Globus pallidus (tissue), 1 donor: Measurements from ENCODE around the gene UNK.
A peak's percentile ranks its signal among the peaks of the same experiment; 100 is the strongest.

Source experiments
- DNase-seq: peaks from one replicate; pipeline ENCODE4 v3.0.0-alpha.2; 2015; ENCODE audit warnings: low spot score

UNK gene

DNA sequence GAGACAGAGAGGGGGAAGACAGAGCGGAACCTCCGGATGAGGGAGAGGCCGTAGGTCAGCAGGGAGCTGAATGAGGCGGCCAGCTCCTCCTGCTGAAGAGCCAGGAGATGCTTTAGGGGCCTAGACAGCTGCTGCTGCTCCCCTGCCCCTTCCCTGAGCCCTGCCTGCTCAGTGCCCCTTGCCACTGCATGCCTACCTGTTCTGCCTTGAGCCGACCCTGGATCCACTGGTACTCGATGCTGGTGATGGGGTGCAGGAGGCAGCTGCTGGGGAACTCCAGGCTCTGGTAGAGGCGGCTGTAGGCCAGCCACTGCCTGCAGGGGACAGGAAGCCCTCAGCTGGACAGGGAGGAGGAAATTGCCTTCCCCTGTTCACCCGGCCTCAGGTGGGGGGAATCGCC is 52.0 kb downstream of the UNK start:
- no peak for DNase-seq

GRCh38 chr17:75837899-75838298 is 53.3 kb downstream of the UNK start:
- no peak for DNase-seq

- DNase-seq, result no peak
Measured at GRCh38 chr17:75838410-75838809, 53.8 kb downstream of the UNK start.

GRCh38 chr17:75839942-75840798 is 55.6 kb downstream of the UNK start:
- DNase-seq, result no peak

DNA sequence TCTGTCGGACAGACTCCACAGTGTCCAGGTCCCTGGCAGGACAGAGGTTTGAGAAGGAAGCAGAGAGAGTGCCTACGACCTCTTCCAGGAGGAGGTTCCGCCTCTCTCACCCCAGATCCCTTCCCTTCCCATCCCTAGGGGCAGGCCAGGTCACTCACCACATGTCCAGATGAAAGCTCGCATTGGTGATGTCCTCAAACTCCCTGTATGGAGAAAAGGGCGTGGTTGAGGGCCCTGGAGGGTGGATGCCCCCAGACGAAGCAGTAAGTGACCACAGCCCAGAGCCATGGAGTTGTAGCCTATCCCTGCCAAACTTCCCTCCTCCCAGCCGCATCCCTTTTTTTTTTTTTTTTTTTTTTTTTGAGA is 56.2 kb downstream of the UNK start:
- DNase-seq, result no peak

DNA sequence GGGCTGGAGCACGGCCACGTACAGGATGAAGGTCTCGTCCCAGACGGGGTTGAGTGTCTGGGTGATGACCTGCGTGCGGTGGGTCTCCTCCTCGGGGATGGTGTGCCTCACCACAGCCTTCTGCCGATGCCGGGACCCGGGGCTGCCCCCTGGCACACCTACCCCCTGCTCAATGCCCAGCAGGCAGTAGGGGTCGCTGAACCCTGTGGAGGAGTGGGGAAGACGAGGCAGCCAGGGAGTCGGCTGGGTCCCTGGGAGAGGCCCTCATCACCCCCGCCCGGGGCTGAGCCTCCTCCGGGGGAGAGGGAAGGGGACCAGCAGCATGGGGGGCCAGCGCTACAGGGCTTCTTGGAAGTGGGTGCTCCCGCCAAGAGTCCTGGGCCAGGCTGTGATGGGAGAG is 57.8 kb downstream of the UNK start:
- no peak for DNase-seq

DNA sequence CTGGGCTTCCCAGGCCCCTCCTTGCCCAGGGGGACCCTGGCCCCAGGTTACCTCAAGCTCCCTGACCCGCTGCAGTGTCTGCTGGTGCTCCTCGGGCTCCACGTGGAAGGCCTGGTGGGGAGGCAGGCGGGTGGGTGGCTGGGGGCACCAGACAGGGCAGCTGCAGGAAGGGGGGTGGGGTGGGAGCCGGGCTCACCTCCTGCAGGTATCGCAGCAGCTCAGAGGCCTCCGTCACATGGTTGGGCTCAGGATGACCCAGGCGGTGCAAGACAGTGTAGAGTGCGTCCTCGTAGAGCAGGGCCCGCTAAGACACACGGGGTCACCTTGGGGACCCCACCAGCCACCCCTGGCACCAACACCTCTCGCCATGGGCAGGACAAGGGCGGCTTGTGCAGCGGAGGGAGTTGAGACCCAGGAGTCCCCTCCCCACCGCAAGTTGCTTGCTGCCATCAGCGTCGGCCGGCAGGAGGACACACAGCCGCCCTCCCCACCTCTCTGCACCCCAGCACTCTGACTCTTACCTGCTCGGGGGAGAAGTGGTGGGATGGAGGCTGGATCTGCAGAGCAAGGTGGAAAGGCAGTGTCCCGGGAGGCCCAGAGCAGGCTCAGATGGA is 58.5 kb downstream of the UNK start:
- DNase-seq, result no peak

- DNase-seq, result no peak
Measured at GRCh38 chr17:75843577-75844529, 59.2 kb downstream of the UNK start, which contains the start of gene UNC13D. TSS of gene UNC13D (minus strand) at chr17:75844404. CDS start at chr17:75844337, 67 bp downstream.

- DNase-seq, result no peak
Measured at GRCh38 chr17:75844530-75845057, 60.0 kb downstream of the UNK start.

- DNase-seq, result peak; percentile 65
Measured at GRCh38 chr17:75845058-75845711, 60.6 kb downstream of the UNK start.

DNA sequence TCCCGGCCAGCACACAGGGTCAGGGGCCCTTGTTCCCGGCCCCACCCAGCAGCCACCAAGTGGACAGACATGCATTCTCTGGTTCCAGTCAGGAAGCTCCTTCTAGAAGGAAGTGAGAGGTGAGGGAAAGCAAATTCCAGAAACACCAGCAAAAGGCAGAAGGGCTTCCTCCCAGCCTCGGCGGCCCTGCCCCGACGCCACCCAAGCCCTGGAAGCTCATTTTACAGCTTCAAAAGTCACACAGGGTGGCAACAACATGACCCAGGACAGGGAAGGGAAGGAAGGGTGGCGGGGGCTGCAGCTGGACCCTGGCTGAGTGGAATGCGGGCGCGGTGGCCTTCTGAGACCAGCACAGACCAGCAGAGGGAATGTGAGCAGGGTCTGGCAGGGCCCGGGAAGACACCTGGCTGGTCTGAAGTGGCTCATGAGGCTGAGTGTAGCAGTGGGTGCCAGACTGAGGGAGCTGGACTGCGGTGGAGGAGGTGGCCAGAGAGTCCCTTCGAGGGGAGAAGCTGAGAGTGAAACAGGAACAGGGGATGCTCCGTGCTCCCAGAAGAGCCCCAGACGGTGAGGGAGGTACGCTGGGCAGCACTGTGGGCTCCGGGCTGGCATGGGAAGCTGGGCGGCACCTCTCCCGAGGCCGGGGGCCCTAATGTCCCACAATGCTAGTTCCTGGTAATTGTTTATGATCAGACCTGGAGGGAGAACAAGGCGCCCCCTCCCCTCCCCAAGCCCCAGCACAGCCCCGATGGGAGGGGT is 61.5 kb downstream of the UNK start:
- no peak for DNase-seq

GRCh38 chr17:75846692-75847613 is 62.3 kb downstream of the UNK start:
- DNase-seq, result no peak

GRCh38 chr17:75847614-75848522 is 63.3 kb downstream of the UNK start:
- no peak for DNase-seq

DNA sequence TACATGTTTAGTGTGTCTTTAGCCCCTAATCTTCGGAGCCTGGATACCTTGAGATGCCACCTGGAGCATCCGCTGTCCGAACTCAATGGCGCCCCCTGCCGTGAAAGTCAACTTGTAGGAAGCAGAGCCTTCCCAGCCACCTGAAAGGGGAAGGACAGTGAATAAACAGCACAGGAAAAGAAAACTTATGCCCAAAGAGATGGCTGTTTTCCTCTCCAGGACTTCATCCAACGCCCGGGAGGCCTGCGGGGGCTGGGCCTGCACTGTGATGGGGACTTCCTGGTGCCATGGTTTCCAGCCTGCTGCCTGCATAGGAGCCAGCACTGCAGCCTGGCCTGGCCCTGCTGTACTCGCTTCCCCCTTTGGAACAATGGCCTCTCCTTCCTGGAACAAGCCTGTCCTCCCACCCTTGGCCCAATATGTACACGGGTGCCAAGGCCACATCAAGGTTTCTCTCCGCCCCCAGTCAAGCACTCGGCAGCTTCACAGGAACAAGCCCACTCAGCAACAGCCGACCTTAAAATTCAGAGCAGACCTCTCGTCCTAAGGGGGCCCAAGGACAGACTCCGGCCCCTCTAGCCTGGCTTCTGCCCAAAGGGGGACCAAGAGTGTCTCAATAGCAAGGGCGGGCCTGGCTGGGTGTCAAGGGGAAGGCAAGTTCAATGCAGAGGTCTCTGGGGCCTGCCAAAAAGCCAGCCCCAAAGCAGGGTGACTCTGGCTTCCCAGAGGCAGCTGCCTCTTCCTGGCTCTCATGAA is 64.1 kb downstream of the UNK start:
- peak; percentile 76 for DNase-seq

DNA sequence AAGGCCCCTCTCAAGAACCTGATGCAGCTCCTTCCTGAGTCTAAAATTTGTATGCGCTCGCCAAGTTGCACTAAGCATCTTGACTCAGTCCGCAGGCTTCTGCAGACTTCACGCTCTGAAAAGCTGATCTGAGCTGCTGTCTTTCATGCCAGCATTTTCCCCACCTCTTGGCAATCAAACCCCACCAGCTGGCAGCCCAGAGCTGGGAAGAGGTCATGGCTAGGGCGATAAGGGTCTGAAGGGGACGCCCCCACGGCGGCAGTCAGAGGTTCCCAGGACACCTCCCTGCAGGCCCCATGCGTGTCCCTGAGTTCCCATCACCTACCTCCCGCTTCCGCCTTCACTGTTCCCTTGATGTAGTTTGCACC is 64.7 kb downstream of the UNK start:
- DNase-seq, result no peak

GRCh38 chr17:75849724-75850123 is 65.1 kb downstream of the UNK start:
- DNase-seq, result no peak

GRCh38 chr17:75850928-75851692 is 66.5 kb downstream of the UNK start:
- peak; percentile 76 for DNase-seq
